ENCODE measurements around the gene RBBP8NL. TPM values are rescaled to one million over a fixed set of nuclear protein-coding genes. Genes with fewer than 3 reads are reported as not detected.

The RBBP8NL gene
- polyA plus RNA-seq, 2 of the 4 experiments (the other 2 are of a cell fraction), result not detected

- WGBS (ENCODE audit: missing lambda C conversion rate), result 87% methylated on average over 25 of the region's 52 CpGs
- no peak for FAIRE-seq
- ChIA-PET CTCF (no interaction called here), POLR2A (no interaction called here)
- no peak overlapping the region for H3K4me2 ChIP-seq
- DNase-seq (ENCODE audit: low read depth in 1 of 2, low spot score in 1 of 2), result no peak
- ATAC-seq, result no peak
- no peaks in the 10 kb centered on the region for H3K9me3 ChIP-seq
- H3K4me3 ChIP-seq, result no peak overlapping the region
- no peak overlapping the region for H3K27ac ChIP-seq
- TF ChIP-seq RARB (CRISPR knock-in tag; IDR thresholded peaks at IDR 0.05), result no peak
- TF ChIP-seq MAZ (IDR thresholded peaks at IDR 0.05; ENCODE audit: borderline replicate concordance, low read depth, low read length), result no peak
- TF ChIP-seq CEBPB (IDR thresholded peaks at IDR 0.05), result no peak
- TF ChIP-seq CHD4 (IDR thresholded peaks at IDR 0.05; ENCODE audit: borderline replicate concordance), result no peak
- no peak for TF ChIP-seq FOXS1 (CRISPR knock-in tag; IDR thresholded peaks at IDR 0.05)
- TF ChIP-seq HDAC2 (IDR thresholded peaks at IDR 0.05), result no peak
- TF ChIP-seq EHF (CRISPR knock-in tag; IDR thresholded peaks at IDR 0.05), result no peak
- TF ChIP-seq RFX5 (IDR thresholded peaks at IDR 0.05), result no peak
- no peak for TF ChIP-seq ZSCAN20 (CRISPR knock-in tag; IDR thresholded peaks at IDR 0.05)
- TF ChIP-seq EHMT2 (IDR thresholded peaks at IDR 0.05; ENCODE audit: low read depth), result no peak
- H3K4me1 ChIP-seq, result peaks cover 4% of the 10 kb centered on the region; the same call in 1 of the 3 replicates
These were observed 46.6 kb upstream of the RBBP8NL start for GRCh38 chr20:62473717-62474603.

- ATAC-seq (no peak), FAIRE-seq (no peak), DNase-seq (ENCODE audit: low read depth in 1 of 2, low spot score in 1 of 2) (no peak)
- TF ChIP-seq FOSL2 (IDR thresholded peaks at IDR 0.05) (no peak), FOSL2 (CRISPR knock-in tag; IDR thresholded peaks at IDR 0.05) (no peak), CHD2 (IDR thresholded peaks at IDR 0.05; ENCODE audit: low read length, partially characterized antibody) (no peak), NR3C1 (IDR thresholded peaks at IDR 0.05) (no peak), HMGXB4 (CRISPR knock-in tag; IDR thresholded peaks at IDR 0.05; ENCODE audit: borderline replicate concordance) (no peak), EP300 (IDR thresholded peaks at IDR 0.05) (no peak), MYC (IDR thresholded peaks at IDR 0.05; ENCODE audit: borderline replicate concordance, low read length) (no peak), HDAC2 (IDR thresholded peaks at IDR 0.05) (no peak), POLR2A (IDR thresholded peaks at IDR 0.05; ENCODE audit: low read length) (no peak), HOXA7 (CRISPR knock-in tag; IDR thresholded peaks at IDR 0.05) (no peak), CBX2 (IDR thresholded peaks at IDR 0.05; ENCODE audit: borderline replicate concordance, low read depth) (no peak), PHF8 (IDR thresholded peaks at IDR 0.05; ENCODE audit: borderline replicate concordance, low read depth) (no peak), SREBF2 (IDR thresholded peaks at IDR 0.05) (no peak), CTCF (IDR thresholded peaks at IDR 0.05) (no peak), RARB (CRISPR knock-in tag; IDR thresholded peaks at IDR 0.05) (no peak), GATA3 (IDR thresholded peaks at IDR 0.05; ENCODE audit: borderline replicate concordance) (no peak), NPAS2 (CRISPR knock-in tag; IDR thresholded peaks at IDR 0.05; ENCODE audit: borderline replicate concordance) (no peak), ESRRA (IDR thresholded peaks at IDR 0.05; ENCODE audit: borderline replicate concordance, low read length) (no peak)
- Histone ChIP-seq H3K4me2 (no peak overlapping the region), H3K27ac (no peak overlapping the region), H3K9me3 (no peaks in the 10 kb centered on the region), H3K4me3 (no peak overlapping the region), H3K4me1 (peaks cover 4% of the 10 kb centered on the region; the same call in 1 of the 3 replicates)
- WGBS (ENCODE audit: missing lambda C conversion rate), result 85% methylated on average over 21 of the region's 30 CpGs
- POLR2A ChIA-PET, result no interaction called here
- CTCF ChIA-PET, result interaction anchor here (0.7 to 2.5 kb wide), 2 partner anchors 144 to 146 kb away, joined by 3 to 9 read pairs; no protein-coding TSS in a partner anchor
These were observed 45.7 kb upstream of the RBBP8NL start for GRCh38 chr20:62472941-62473585.
